HL-60 (cell line): ENCODE data around the gene VARS2.
"Not testable (repeated sequence)": the region's sequence is repeated elsewhere in the genome, so short reads cannot be mapped to it uniquely, and the experiment has no call there.

Source experiments
- DNase-seq, 2 experiments: peaks; one replicate each; pipeline ENCODE4 v3.0.0-alpha.2; 2010 to 2020; ENCODE audit warnings: low read depth in 1 of 2, low spot score in 1 of 2
- H3K27ac ChIP-seq: fragments of 250-450 bp; sonication (Bioruptor Pico); replicated peaks from 2 replicates; pipeline ENCODE4 v1.5.1; 2020; ENCODE audit warnings: mild to moderate bottlenecking, moderate library complexity
- H3K27me3 ChIP-seq: fragments of 250-450 bp; sonication (Bioruptor Pico); 2 replicates; pipeline ENCODE4 v1.5.1; 2021; ENCODE audit warnings: mild to moderate bottlenecking, moderate library complexity; ENCODE audit not compliant: insufficient read depth, poor library complexity, severe bottlenecking
- H3K4me3 ChIP-seq: replicated peaks from 2 replicates; pipeline ENCODE4 v1.5.1; 2011; ENCODE audit warnings: mild to moderate bottlenecking, control low read depth, low read length; ENCODE audit not compliant: insufficient read depth
- CTCF ChIP-seq: IDR thresholded peaks from one replicate; pipeline ENCODE4 v1.5.1; 2011; ENCODE audit warnings: low read length, control low read depth, inconsistent platforms; ENCODE audit not compliant: insufficient read depth
- GABPA ChIP-seq: IDR thresholded peaks from 2 replicates; pipeline ENCODE4 v1.6.1; 2012; ENCODE audit warnings: low read depth
- POLR2AphosphoS5 ChIP-seq: IDR thresholded peaks from 2 replicates; pipeline ENCODE4 v1.6.1; 2012; ENCODE audit warnings: low read depth
- REST ChIP-seq: IDR thresholded peaks from 2 replicates; pipeline ENCODE4 v1.6.1; 2012; ENCODE audit warnings: low read depth; ENCODE audit not compliant: insufficient replicate concordance
- SPI1 ChIP-seq: IDR thresholded peaks from 2 replicates; pipeline ENCODE4 v1.6.1; 2012; ENCODE audit warnings: low read depth, mild to moderate bottlenecking, borderline replicate concordance

VARS2 gene

DNA sequence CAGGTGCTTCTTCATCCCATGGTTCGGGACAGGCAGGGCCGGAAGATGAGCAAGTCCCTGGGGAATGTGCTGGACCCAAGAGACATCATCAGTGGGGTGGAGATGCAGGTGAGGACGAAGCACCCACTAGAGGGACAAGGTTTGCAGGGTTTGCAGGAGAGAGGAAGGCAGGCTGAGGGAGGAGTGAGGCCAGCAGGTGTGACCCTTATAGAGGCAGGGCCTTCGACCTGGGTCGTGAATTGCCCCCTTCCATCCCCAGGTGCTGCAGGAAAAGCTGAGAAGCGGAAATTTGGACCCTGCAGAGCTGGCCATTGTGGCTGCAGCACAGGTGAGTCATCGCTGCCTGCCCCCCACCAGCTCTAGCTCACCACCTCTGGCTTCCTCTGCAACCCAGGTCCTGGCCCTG, 8.4 kb downstream of the VARS2 start:
- no peak for DNase-seq
- Histone ChIP-seq H3K27ac (no peak overlapping the region), H3K4me3 (no peak overlapping the region), H3K27me3 (no peaks in the 10 kb centered on the region)
- TF ChIP-seq SPI1 (no peak), POLR2AphosphoS5 (no peak), CTCF (no peak), GABPA (no peak), REST (no peak)

DNA sequence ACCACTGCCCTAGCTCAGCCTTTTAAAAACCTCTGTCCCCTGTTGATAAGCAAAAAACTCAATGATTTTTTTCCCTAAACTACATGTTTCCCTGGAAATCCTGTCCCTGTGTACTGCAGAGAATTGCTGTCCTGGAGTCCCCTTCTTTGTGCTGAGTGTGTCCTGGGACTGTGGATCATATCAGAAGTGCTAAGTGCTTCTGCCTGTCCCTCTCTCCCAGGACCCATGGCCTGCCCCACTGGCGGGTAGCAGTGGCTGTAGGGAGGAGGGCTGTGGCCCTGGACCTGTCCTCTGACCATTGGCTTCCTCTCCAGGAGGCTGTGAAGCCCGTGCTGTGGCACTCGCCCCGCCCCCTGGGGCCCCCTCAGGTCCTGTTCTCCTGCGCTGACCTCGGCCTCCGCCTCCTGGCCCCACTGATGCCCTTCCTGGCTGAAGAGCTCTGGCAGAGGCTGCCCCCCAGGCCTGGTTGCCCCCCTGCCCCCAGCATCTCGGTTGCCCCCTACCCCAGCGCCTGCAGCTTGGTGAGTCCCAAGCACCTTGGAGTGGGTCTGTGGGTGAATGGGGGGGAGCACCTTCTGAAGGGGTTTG, 10.1 kb downstream of the VARS2 start:
- not testable (repeated sequence) for H3K4me3 ChIP-seq, DNase-seq, H3K27ac ChIP-seq, H3K27me3 ChIP-seq

DNA sequence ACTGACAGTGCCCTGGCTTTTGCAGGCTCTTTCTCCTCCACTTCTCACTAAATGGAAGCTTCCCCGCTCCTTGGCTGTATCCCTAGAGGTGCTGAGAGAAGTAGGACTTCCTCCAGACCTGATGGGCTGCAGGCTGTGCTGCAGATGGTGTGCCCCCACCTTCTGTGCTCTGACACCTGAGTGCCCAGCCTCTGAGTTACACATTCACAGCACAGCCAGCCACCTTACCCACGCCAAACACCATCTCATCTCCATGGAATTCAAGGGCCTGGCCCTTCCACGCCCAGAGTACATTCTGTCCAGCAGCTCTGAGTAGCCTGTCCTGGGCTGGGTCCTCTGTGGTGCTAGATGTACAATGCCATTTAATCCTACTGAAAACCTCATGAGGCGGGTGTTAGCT, 12.6 kb downstream of the VARS2 start:
- Histone ChIP-seq H3K4me3 (no peak overlapping the region), H3K27me3 (no peaks in the 10 kb centered on the region), H3K27ac (no peak overlapping the region)
- TF ChIP-seq SPI1 (no peak), REST (no peak), POLR2AphosphoS5 (no peak), CTCF (no peak)
- no peak for DNase-seq

- not testable (repeated sequence) for DNase-seq, H3K27me3 ChIP-seq, H3K4me3 ChIP-seq, H3K27ac ChIP-seq
Measured at GRCh38 chr6:30927080-30927479, 13.0 kb downstream of the VARS2 start.

DNA sequence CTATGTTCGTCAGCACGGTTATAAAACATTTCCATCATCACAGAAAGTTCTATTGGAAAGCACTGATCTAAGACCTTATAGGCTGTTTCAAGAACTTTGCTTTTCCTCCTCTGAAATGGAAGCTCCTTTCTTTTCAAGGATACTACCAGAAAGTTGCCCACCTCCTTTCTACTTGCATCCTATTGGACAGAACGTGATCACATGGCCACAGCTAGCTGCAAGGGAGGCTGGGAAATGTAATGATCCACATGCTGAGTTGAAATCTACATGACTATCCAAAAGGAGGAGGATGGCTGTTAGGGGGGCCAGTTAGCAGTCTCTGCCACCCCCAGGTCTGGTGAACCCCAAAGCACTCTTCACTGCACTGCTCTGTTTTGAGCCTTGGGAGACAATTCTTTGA, 14.6 kb downstream of the VARS2 start:
- Histone ChIP-seq H3K27ac (no peak overlapping the region), H3K27me3 (no peaks in the 10 kb centered on the region), H3K4me3 (no peak overlapping the region)
- no peak for TF ChIP-seq SPI1
- TF ChIP-seq CTCF = no peak
- no peak for TF ChIP-seq REST
- TF ChIP-seq GABPA = no peak
- TF ChIP-seq POLR2AphosphoS5 = no peak
- DNase-seq = no peak
